ENCODE data around the gene PKP2.

DNA sequence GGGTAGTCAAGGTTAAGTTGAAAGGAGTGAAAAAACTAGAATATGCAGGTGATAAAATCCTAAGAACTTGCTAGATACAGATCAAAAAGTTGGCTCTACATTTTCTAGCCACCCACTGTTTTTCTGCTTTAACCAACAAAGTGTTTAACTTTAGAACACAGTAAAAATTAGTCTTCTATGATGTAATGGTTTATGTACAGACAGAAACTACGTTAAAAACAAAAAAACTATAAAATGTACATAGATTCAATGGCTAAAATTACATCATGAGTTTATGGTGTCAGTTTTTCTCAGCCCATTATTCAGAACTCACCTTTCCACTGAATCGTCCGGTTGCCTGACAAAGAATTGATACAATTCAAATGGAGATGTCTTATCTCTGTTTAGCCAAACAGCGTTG is 143.0 kb downstream of the PKP2 start:
- TF ChIP-seq ZNF253 (CRISPR knock-in tag; IDR thresholded peaks at IDR 0.05; ENCODE audit: borderline replicate concordance) (no peak), SRF (IDR thresholded peaks at IDR 0.05; ENCODE audit: low read depth, low read length) (no peak), ZNF552 (CRISPR knock-in tag; IDR thresholded peaks at IDR 0.05; ENCODE audit: borderline replicate concordance) (no peak), GATAD2A (CRISPR knock-in tag; IDR thresholded peaks at IDR 0.05) (no peak), POLR2A (IDR thresholded peaks at IDR 0.05; ENCODE audit: insufficient read depth in 1 of 2, low read depth in 2 of 2, low read length in 2 of 2) (no peak), PCBP1 (IDR thresholded peaks at IDR 0.05; ENCODE audit: borderline replicate concordance, low read depth, low read length) (no peak), CBFB (CRISPR knock-in tag; IDR thresholded peaks at IDR 0.05) (no peak)
- TF ChIP-seq, protein P1, sequence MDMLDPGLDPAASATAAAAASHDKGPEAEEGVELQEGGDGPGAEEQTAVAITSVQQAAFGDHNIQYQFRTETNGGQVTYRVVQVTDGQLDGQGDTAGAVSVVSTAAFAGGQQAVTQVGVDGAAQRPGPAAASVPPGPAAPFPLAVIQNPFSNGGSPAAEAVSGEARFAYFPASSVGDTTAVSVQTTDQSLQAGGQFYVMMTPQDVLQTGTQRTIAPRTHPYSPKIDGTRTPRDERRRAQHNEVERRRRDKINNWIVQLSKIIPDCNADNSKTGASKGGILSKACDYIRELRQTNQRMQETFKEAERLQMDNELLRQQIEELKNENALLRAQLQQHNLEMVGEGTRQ (IDR thresholded peaks at IDR 0.05; ENCODE audit: low read depth, low read length) = no peak
- TF ChIP-seq, protein P1 (CRISPR knock-in tag; IDR thresholded peaks at IDR 0.05; ENCODE audit: borderline replicate concordance) = no peak
- TF ChIP-seq, protein P2, sequence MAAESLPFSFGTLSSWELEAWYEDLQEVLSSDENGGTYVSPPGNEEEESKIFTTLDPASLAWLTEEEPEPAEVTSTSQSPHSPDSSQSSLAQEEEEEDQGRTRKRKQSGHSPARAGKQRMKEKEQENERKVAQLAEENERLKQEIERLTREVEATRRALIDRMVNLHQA (CRISPR knock-in tag; IDR thresholded peaks at IDR 0.05) = no peak
